ENCODE results near the gene VANGL2. TPM values are rescaled to one million over a fixed set of nuclear protein-coding genes. Genes with fewer than 3 reads are reported as not detected.

VANGL2 gene
- total RNA-seq, 4 donors from 2014 or later, result 0.84 to 2.0 (median 1.4) TPM

GRCh38 chr1:160357286-160358002 lies 42.9 kb upstream of the VANGL2 start:
- no peak for DNase-seq (ENCODE audit: low spot score in 2 of 2)
- no peak for TF ChIP-seq EP300 (IDR thresholded peaks at IDR 0.05)
- TF ChIP-seq CTCF (IDR thresholded peaks at IDR 0.05), result no peak
- no peak for TF ChIP-seq POLR2A (IDR thresholded peaks at IDR 0.05)
- no peaks in the 10 kb centered on the region for H3K27me3 ChIP-seq
- H3K36me3 ChIP-seq, result peaks cover 5 to 86% (median 29%) of the 10 kb centered on the region in 3 donors
- no peaks in the 10 kb centered on the region for H3K9me3 ChIP-seq
- 76 to 87% methylated on average over 7 of the region's 7 CpGs for WGBS, 2 donors
- no peak overlapping the region for H3K27ac ChIP-seq
- no peak overlapping the region for H3K4me3 ChIP-seq
- H3K4me1 ChIP-seq, result no peaks in the 10 kb centered on the region

- no peaks in the 10 kb centered on the region for H3K9me3 ChIP-seq
- WGBS, 2 donors, result 84 to 86% methylated on average over 4 of the region's 4 CpGs
- no peaks in the 10 kb centered on the region for H3K27me3 ChIP-seq
- H3K36me3 ChIP-seq, result peaks cover 5 to 79% (median 29%) of the 10 kb centered on the region in 3 donors
- no peaks in the 10 kb centered on the region for H3K4me1 ChIP-seq
- DNase-seq (ENCODE audit: low spot score in 2 of 2), result no peak
- H3K27ac ChIP-seq, result no peak overlapping the region
- TF ChIP-seq EP300 (IDR thresholded peaks at IDR 0.05) (no peak), POLR2A (IDR thresholded peaks at IDR 0.05) (no peak), CTCF (IDR thresholded peaks at IDR 0.05) (no peak)
- no peak overlapping the region for H3K4me3 ChIP-seq
These were observed 42.3 kb upstream of the VANGL2 start for GRCh38 chr1:160358073-160358472.

GRCh38 chr1:160359559-160360226 lies 40.7 kb upstream of the VANGL2 start:
- Histone ChIP-seq H3K4me1 (no peaks in the 10 kb centered on the region), H3K27me3 (no peaks in the 10 kb centered on the region), H3K9me3 (no peaks in the 10 kb centered on the region), H3K4me3 (no peak overlapping the region), H3K27ac (no peak overlapping the region), H3K36me3 (peaks cover 0 to 63% (median 21%) of the 10 kb centered on the region in 3 donors)
- DNase-seq (ENCODE audit: low spot score in 2 of 2), result no peak
- WGBS, 2 donors, result 68 to 78% methylated on average over 9 of the region's 9 CpGs
- TF ChIP-seq CTCF (IDR thresholded peaks at IDR 0.05) (no peak), POLR2A (IDR thresholded peaks at IDR 0.05) (no peak), EP300 (IDR thresholded peaks at IDR 0.05) (no peak)

- no peaks in the 10 kb centered on the region for H3K9me3 ChIP-seq
- no peaks in the 10 kb centered on the region for H3K4me1 ChIP-seq
- 79 to 84% methylated on average over 8 of the region's 8 CpGs for WGBS, 2 donors
- H3K27me3 ChIP-seq, result no peaks in the 10 kb centered on the region
- TF ChIP-seq EP300 (IDR thresholded peaks at IDR 0.05) (no peak), CTCF (IDR thresholded peaks at IDR 0.05) (no peak), POLR2A (IDR thresholded peaks at IDR 0.05) (no peak)
- H3K27ac ChIP-seq, result no peak overlapping the region
- H3K36me3 ChIP-seq, result peaks cover 0 to 58% (median 20%) of the 10 kb centered on the region in 3 donors
- no peak for DNase-seq (ENCODE audit: low spot score in 2 of 2)
- H3K4me3 ChIP-seq, result no peak overlapping the region
These were observed 40.1 kb upstream of the VANGL2 start for GRCh38 chr1:160360227-160360695.

GRCh38 chr1:160361199-160361598 lies 39.2 kb upstream of the VANGL2 start:
- peaks cover 0 to 48% (median 12%) of the 10 kb centered on the region in 3 donors for H3K36me3 ChIP-seq
- TF ChIP-seq POLR2A (IDR thresholded peaks at IDR 0.05), result no peak
- no peak overlapping the region for H3K4me3 ChIP-seq
- WGBS, 2 donors, result 84 to 86% methylated on average over 2 of the region's 2 CpGs
- no peaks in the 10 kb centered on the region for H3K4me1 ChIP-seq
- no peaks in the 10 kb centered on the region for H3K27me3 ChIP-seq
- DNase-seq (ENCODE audit: low spot score in 2 of 2), result no peak
- no peak overlapping the region for H3K27ac ChIP-seq
- H3K9me3 ChIP-seq, result no peaks in the 10 kb centered on the region
